Calu3 (cell line): ENCODE measurements around the gene OSER1. TPM values are rescaled to one million over a fixed set of nuclear protein-coding genes. Genes with fewer than 3 reads are reported as not detected.

ENCODE experiments used
- BruUV-seq: library from RNA; stranded (reverse); fragments of 400-500 nt; replicated peaks from 2 replicates; lab custom pipeline; 2021; lab: Mats Ljungman, UMichigan
- CTCF ChIA-PET: fragments of 300-600 bp; sonication (Branson Sonifier 250); formaldehyde crosslinking; loops from one replicate; lab custom pipeline; 2022; ENCODE audit warnings: antibody characterized with exemption; lab: Charles Lee
- DNase-seq: peaks from one replicate; pipeline ENCODE4 v3.0.0; 2022
- H3K27ac Mint-ChIP-seq: one replicate; pipeline ENCODE4 v1.8.0; 2022; ENCODE audit warnings: mixed read lengths; ENCODE audit not compliant: unreplicated experiment
- H3K27me3 Mint-ChIP-seq: one replicate; pipeline ENCODE4 v1.8.0; 2022; ENCODE audit warnings: mixed read lengths; ENCODE audit not compliant: unreplicated experiment
- H3K36me3 Mint-ChIP-seq: one replicate; pipeline ENCODE4 v1.8.0; 2022; ENCODE audit warnings: mild to moderate bottlenecking, moderate library complexity, mixed read lengths; ENCODE audit not compliant: insufficient read depth, unreplicated experiment
- H3K4me1 Mint-ChIP-seq: one replicate; pipeline ENCODE4 v1.8.0; 2022; ENCODE audit warnings: mild to moderate bottlenecking, low read depth, mixed read lengths; ENCODE audit not compliant: unreplicated experiment
- H3K4me3 Mint-ChIP-seq: one replicate; pipeline ENCODE4 v1.8.0; 2022; ENCODE audit warnings: mild to moderate bottlenecking, low read depth, moderate library complexity, mixed read lengths; ENCODE audit not compliant: unreplicated experiment
- H3K9me3 Mint-ChIP-seq: one replicate; pipeline ENCODE4 v1.8.0; 2022; ENCODE audit warnings: low read depth, mixed read lengths; ENCODE audit not compliant: unreplicated experiment
- CTCF ChIP-seq: fragments of 200-600 bp; IDR thresholded peaks from one replicate; pipeline ENCODE4 v1.8.0; 2022; ENCODE audit warnings: antibody characterized with exemption; ENCODE audit not compliant: unreplicated experiment
- intact Hi-C: fragments of 100-400 bp; cut with micrococcal nuclease; formaldehyde crosslinking; loops from one replicate; pipeline ENCODE4 v1.10.0; 2022; ENCODE audit not compliant: unreplicated experiment
- total RNA-seq: library from RNA; stranded (reverse); gene quantifications from 2 replicates; pipeline ENCODE4 v1.2.3, GENCODE V29; 2022

Gene OSER1
- total RNA-seq, 1 experiment from 2014 or later = 56.7 TPM

GRCh38 chr20:44157061-44157460 lies 53.5 kb downstream of the OSER1 start:
- peaks cover 2% of the 10 kb centered on the region for H3K4me1 Mint-ChIP-seq
- TF ChIP-seq CTCF = no peak
- H3K36me3 Mint-ChIP-seq = no peaks in the 10 kb centered on the region
- CTCF ChIA-PET = no interaction called here
- no peak overlapping the region for H3K27ac Mint-ChIP-seq
- intact Hi-C loops = no loop called here
- no peak overlapping the region for H3K4me3 Mint-ChIP-seq
- H3K9me3 Mint-ChIP-seq = no peaks in the 10 kb centered on the region
- H3K27me3 Mint-ChIP-seq = peaks cover 54% of the 10 kb centered on the region
- no peak for DNase-seq
- no TSS peak for BruUV-seq

GRCh38 chr20:44154521-44155001 lies 56.0 kb downstream of the OSER1 start:
- DNase-seq = no peak
- peaks cover 11% of the 10 kb centered on the region for H3K4me1 Mint-ChIP-seq

GRCh38 chr20:44153636-44154043 lies 56.9 kb downstream of the OSER1 start:
- no peaks in the 10 kb centered on the region for H3K36me3 Mint-ChIP-seq
- CTCF ChIA-PET = interaction anchor here (1.5 kb wide), 1 partner anchor 102 kb away, joined by 3 read pairs; no protein-coding TSS in a partner anchor
- DNase-seq = no peak
- no peaks in the 10 kb centered on the region for H3K9me3 Mint-ChIP-seq
- H3K4me1 Mint-ChIP-seq = peaks cover 11% of the 10 kb centered on the region
- BruUV-seq = no TSS peak
- H3K27ac Mint-ChIP-seq = no peak overlapping the region
- no peak for TF ChIP-seq CTCF
- intact Hi-C loops = no loop called here
- H3K4me3 Mint-ChIP-seq = no peak overlapping the region
- peaks cover 34% of the 10 kb centered on the region for H3K27me3 Mint-ChIP-seq

More at GRCh38 chr20:44154521-44155001, 56.0 kb downstream of the OSER1 start:
- intact Hi-C loops = no loop called here
- Mint-ChIP-seq H3K27ac (no peak overlapping the region), H3K27me3 (peaks cover 43% of the 10 kb centered on the region), H3K36me3 (no peaks in the 10 kb centered on the region), H3K9me3 (no peaks in the 10 kb centered on the region), H3K4me3 (no peak overlapping the region)
- CTCF ChIA-PET = interaction anchor here (0.6 to 1.5 kb wide), 5 partner anchors 10 to 1147 kb away, joined by 3 to 8 read pairs (median 3); no protein-coding TSS in a partner anchor
- no peak for TF ChIP-seq CTCF
- no TSS peak for BruUV-seq

GRCh38 chr20:44151621-44152416 lies 58.8 kb downstream of the OSER1 start:
- peaks cover 16% of the 10 kb centered on the region for H3K27me3 Mint-ChIP-seq
- no peak overlapping the region for H3K4me3 Mint-ChIP-seq
- intact Hi-C loops = no loop called here
- peak; percentile 61 for DNase-seq
- CTCF ChIA-PET = interaction anchor here (0.6 to 1.3 kb wide), 3 partner anchors 12 to 107 kb away, joined by 4 to 7 read pairs (median 4); no protein-coding TSS in a partner anchor
- H3K9me3 Mint-ChIP-seq = no peaks in the 10 kb centered on the region
- H3K27ac Mint-ChIP-seq = peak overlapping the region; percentile 4
- no peak for TF ChIP-seq CTCF
- no peaks in the 10 kb centered on the region for H3K36me3 Mint-ChIP-seq
- H3K4me1 Mint-ChIP-seq = peaks cover 11% of the 10 kb centered on the region
- no TSS peak for BruUV-seq
